Neural progenitor cell (in vitro differentiated cells): Measurements from ENCODE around the gene PTGER1.

Experiments
- EZH2 ChIP-seq: fragments of 200-600 bp; sonication (generic); IDR thresholded peaks from 2 replicates; pipeline ENCODE4 v1.6.1; 2017; ENCODE audit warnings: antibody characterized with exemption, mild to moderate bottlenecking, moderate library complexity
- TF ChIP-seq, protein P1 (sequence below): fragments of 200-600 bp; sonication (generic); IDR thresholded peaks from 2 replicates; pipeline ENCODE4 v1.5.1; 2017; ENCODE audit warnings: antibody characterized with exemption, mild to moderate bottlenecking

- TF ChIP-seq, protein P1, sequence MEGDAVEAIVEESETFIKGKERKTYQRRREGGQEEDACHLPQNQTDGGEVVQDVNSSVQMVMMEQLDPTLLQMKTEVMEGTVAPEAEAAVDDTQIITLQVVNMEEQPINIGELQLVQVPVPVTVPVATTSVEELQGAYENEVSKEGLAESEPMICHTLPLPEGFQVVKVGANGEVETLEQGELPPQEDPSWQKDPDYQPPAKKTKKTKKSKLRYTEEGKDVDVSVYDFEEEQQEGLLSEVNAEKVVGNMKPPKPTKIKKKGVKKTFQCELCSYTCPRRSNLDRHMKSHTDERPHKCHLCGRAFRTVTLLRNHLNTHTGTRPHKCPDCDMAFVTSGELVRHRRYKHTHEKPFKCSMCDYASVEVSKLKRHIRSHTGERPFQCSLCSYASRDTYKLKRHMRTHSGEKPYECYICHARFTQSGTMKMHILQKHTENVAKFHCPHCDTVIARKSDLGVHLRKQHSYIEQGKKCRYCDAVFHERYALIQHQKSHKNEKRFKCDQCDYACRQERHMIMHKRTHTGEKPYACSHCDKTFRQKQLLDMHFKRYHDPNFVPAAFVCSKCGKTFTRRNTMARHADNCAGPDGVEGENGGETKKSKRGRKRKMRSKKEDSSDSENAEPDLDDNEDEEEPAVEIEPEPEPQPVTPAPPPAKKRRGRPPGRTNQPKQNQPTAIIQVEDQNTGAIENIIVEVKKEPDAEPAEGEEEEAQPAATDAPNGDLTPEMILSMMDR = no peak
- TF ChIP-seq EZH2 = no peak
Observed at GRCh38 chr19:14496029-14496833, 21.1 kb upstream of the PTGER1 start, which contains the start of gene GIPC1.
